ENCODE data around the gene ZNF396. TPM values are rescaled to one million over a fixed set of nuclear protein-coding genes. Genes with fewer than 3 reads are reported as not detected.

The ZNF396 gene
- total and polyA plus RNA-seq, 4 donors = 0.60 to 1.2 (median 0.99) TPM

GRCh38 chr18:35378574-35378896, 1.4 kb upstream of the ZNF396 start:
- Histone ChIP-seq H3K4me1 (ENCODE audit: control insufficient read depth in 4 of 4, insufficient read depth in 4 of 4, low read length in 3 of 4) (peaks cover 0 to 11% (median 5%) of the 10 kb centered on the region in 4 donors), H3K4me3 (ENCODE audit: low read depth in 1 of 3, low read length in 3 of 3) (no peak overlapping the region), H3K9me3 (ENCODE audit: control insufficient read depth in 4 of 4, low read length in 3 of 4) (peaks cover 0 to 3% (median 0%) of the 10 kb centered on the region in 4 donors), H3K9ac (ENCODE audit: low read depth in 1 of 2, low read length in 2 of 2) (no peak overlapping the region), H3K36me3 (ENCODE audit: control insufficient read depth in 4 of 4, insufficient read depth in 3 of 4, low read depth in 1 of 4, low read length in 3 of 4) (no peaks in the 10 kb centered on the region), H3K27ac (ENCODE audit: low read depth in 1 of 2, low read length in 2 of 2) (no peak overlapping the region), H3K27me3 (ENCODE audit: control insufficient read depth in 4 of 4, insufficient read depth in 4 of 4, low read length in 3 of 4) (no peaks in the 10 kb centered on the region)
- DNase-seq (ENCODE audit: low spot score) = no peak
- TF ChIP-seq RXRA (IDR thresholded peaks at IDR 0.05) (no peak), TAF1 (conservative IDR thresholded peaks at IDR 0.05) (no peak), FOXA1 (IDR thresholded peaks at IDR 0.05) (no peak), NR2F2 (IDR thresholded peaks at IDR 0.05) (no peak), ATF3 (IDR thresholded peaks at IDR 0.05) (no peak), SP1 (IDR thresholded peaks at IDR 0.05) (no peak)
- TF ChIP-seq, protein P1, sequence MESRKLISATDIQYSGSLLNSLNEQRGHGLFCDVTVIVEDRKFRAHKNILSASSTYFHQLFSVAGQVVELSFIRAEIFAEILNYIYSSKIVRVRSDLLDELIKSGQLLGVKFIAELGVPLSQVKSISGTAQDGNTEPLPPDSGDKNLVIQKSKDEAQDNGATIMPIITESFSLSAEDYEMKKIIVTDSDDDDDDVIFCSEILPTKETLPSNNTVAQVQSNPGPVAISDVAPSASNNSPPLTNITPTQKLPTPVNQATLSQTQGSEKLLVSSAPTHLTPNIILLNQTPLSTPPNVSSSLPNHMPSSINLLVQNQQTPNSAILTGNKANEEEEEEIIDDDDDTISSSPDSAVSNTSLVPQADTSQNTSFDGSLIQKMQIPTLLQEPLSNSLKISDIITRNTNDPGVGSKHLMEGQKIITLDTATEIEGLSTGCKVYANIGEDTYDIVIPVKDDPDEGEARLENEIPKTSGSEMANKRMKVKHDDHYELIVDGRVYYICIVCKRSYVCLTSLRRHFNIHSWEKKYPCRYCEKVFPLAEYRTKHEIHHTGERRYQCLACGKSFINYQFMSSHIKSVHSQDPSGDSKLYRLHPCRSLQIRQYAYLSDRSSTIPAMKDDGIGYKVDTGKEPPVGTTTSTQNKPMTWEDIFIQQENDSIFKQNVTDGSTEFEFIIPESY (IDR thresholded peaks at IDR 0.05) = no peak
- TF ChIP-seq, protein P2, sequence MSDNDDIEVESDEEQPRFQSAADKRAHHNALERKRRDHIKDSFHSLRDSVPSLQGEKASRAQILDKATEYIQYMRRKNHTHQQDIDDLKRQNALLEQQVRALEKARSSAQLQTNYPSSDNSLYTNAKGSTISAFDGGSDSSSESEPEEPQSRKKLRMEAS (IDR thresholded peaks at IDR 0.05) = no peak
- TF ChIP-seq, protein P3, sequence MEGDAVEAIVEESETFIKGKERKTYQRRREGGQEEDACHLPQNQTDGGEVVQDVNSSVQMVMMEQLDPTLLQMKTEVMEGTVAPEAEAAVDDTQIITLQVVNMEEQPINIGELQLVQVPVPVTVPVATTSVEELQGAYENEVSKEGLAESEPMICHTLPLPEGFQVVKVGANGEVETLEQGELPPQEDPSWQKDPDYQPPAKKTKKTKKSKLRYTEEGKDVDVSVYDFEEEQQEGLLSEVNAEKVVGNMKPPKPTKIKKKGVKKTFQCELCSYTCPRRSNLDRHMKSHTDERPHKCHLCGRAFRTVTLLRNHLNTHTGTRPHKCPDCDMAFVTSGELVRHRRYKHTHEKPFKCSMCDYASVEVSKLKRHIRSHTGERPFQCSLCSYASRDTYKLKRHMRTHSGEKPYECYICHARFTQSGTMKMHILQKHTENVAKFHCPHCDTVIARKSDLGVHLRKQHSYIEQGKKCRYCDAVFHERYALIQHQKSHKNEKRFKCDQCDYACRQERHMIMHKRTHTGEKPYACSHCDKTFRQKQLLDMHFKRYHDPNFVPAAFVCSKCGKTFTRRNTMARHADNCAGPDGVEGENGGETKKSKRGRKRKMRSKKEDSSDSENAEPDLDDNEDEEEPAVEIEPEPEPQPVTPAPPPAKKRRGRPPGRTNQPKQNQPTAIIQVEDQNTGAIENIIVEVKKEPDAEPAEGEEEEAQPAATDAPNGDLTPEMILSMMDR (IDR thresholded peaks at IDR 0.05; ENCODE audit: low read depth, low read length, missing input control) = no peak
- 66% methylated on average over 4 of the region's 4 CpGs for WGBS

GRCh38 chr18:35377875-35378573, 887 bp upstream of the ZNF396 start:
- peaks cover 0 to 11% (median 5%) of the 10 kb centered on the region in 4 donors for H3K4me1 ChIP-seq (ENCODE audit: control insufficient read depth in 4 of 4, insufficient read depth in 4 of 4, low read length in 3 of 4)
- H3K4me3 ChIP-seq (ENCODE audit: low read depth in 1 of 3, low read length in 3 of 3) = no peak overlapping the region
- no peak overlapping the region for H3K9ac ChIP-seq (ENCODE audit: low read depth in 1 of 2, low read length in 2 of 2)
- peaks cover 0 to 3% (median 0%) of the 10 kb centered on the region in 4 donors for H3K9me3 ChIP-seq (ENCODE audit: control insufficient read depth in 4 of 4, low read length in 3 of 4)
- no peak for DNase-seq (ENCODE audit: low spot score)
- H3K27ac ChIP-seq (ENCODE audit: low read depth in 1 of 2, low read length in 2 of 2) = no peak overlapping the region
- H3K27me3 ChIP-seq (ENCODE audit: control insufficient read depth in 4 of 4, insufficient read depth in 4 of 4, low read length in 3 of 4) = no peaks in the 10 kb centered on the region
- 87% methylated on average over 14 of the region's 14 CpGs for WGBS
- H3K36me3 ChIP-seq (ENCODE audit: control insufficient read depth in 4 of 4, insufficient read depth in 3 of 4, low read depth in 1 of 4, low read length in 3 of 4) = no peaks in the 10 kb centered on the region
- TF ChIP-seq GABPA (IDR thresholded peaks at IDR 0.05 in 1 of 2, conservative IDR thresholded peaks at IDR 0.05 in 1 of 2) (no peak), FOXA2 (IDR thresholded peaks at IDR 0.05) (no peak), RAD21 (IDR thresholded peaks at IDR 0.05) (no peak), FOXA1 (IDR thresholded peaks at IDR 0.05) (no peak), YY1 (IDR thresholded peaks at IDR 0.05) (no peak), RXRA (IDR thresholded peaks at IDR 0.05) (no peak), HNF4G (IDR thresholded peaks at IDR 0.05) (no peak), ATF3 (IDR thresholded peaks at IDR 0.05) (no peak), JUND (IDR thresholded peaks at IDR 0.05) (no peak), NR2F2 (IDR thresholded peaks at IDR 0.05) (no peak), SP1 (IDR thresholded peaks at IDR 0.05) (no peak), EGR1 (IDR thresholded peaks at IDR 0.05; ENCODE audit: low read depth in 2 of 2) (no peak), TAF1 (conservative IDR thresholded peaks at IDR 0.05) (no peak)
- TF ChIP-seq, protein P4, sequence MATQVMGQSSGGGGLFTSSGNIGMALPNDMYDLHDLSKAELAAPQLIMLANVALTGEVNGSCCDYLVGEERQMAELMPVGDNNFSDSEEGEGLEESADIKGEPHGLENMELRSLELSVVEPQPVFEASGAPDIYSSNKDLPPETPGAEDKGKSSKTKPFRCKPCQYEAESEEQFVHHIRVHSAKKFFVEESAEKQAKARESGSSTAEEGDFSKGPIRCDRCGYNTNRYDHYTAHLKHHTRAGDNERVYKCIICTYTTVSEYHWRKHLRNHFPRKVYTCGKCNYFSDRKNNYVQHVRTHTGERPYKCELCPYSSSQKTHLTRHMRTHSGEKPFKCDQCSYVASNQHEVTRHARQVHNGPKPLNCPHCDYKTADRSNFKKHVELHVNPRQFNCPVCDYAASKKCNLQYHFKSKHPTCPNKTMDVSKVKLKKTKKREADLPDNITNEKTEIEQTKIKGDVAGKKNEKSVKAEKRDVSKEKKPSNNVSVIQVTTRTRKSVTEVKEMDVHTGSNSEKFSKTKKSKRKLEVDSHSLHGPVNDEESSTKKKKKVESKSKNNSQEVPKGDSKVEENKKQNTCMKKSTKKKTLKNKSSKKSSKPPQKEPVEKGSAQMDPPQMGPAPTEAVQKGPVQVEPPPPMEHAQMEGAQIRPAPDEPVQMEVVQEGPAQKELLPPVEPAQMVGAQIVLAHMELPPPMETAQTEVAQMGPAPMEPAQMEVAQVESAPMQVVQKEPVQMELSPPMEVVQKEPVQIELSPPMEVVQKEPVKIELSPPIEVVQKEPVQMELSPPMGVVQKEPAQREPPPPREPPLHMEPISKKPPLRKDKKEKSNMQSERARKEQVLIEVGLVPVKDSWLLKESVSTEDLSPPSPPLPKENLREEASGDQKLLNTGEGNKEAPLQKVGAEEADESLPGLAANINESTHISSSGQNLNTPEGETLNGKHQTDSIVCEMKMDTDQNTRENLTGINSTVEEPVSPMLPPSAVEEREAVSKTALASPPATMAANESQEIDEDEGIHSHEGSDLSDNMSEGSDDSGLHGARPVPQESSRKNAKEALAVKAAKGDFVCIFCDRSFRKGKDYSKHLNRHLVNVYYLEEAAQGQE (IDR thresholded peaks at IDR 0.05) = no peak
- TF ChIP-seq, protein P1 (IDR thresholded peaks at IDR 0.05) = no peak
- TF ChIP-seq, protein P2 (IDR thresholded peaks at IDR 0.05) = no peak
- TF ChIP-seq, protein P3 (IDR thresholded peaks at IDR 0.05; ENCODE audit: low read depth, low read length, missing input control) = no peak
